Testis (tissue), 3 donors: ENCODE data around the gene MYO1D. TPM values are rescaled to one million over a fixed set of nuclear protein-coding genes. Genes with fewer than 3 reads are reported as not detected.

Experiments used
- DNase-seq: peaks from one replicate; pipeline ENCODE4 v3.0.0-alpha.2; 2019
- H3K27ac ChIP-seq, 2 donors: fragments of 200-600 bp; sonication (generic); one replicate each; pipeline ENCODE4 v1.5.1; 2019
- H3K27me3 ChIP-seq: fragments of 200-600 bp; sonication (generic); one replicate; pipeline ENCODE4 v1.5.1; 2019
- H3K36me3 ChIP-seq: fragments of 200-600 bp; sonication (generic); one replicate; pipeline ENCODE4 v1.5.1; 2017; ENCODE audit warnings: low read depth; ENCODE audit errors: missing control alignments
- H3K4me1 ChIP-seq: fragments of 200-600 bp; sonication (generic); one replicate; pipeline ENCODE4 v1.5.1; 2019
- H3K4me3 ChIP-seq, 2 donors: fragments of 200-600 bp; sonication (generic); one replicate each; pipeline ENCODE4 v1.5.1; 2017 to 2019
- H3K9me3 ChIP-seq: fragments of 200-600 bp; sonication (generic); one replicate; pipeline ENCODE4 v1.5.1; 2017
- POLR2A ChIP-seq: fragments of 450-650 bp; IDR thresholded peaks from one replicate; pipeline ENCODE4 v1.6.1; 2017; ENCODE audit warnings: antibody characterized with exemption, mild to moderate bottlenecking, moderate library complexity
- WGBS, 2 donors: methylation state at CpG; one replicate each; pipeline ENCODE4 v1.1.5; 2018; 5-methylcytosine and 5-hydroxymethylcytosine counted together
- intact Hi-C: fragments of 100-400 bp; cut with DNase I; formaldehyde crosslinking; loops from one replicate; pipeline ENCODE4 v1.15.1; 2023; ENCODE audit warnings: low total_unique reads
- polyA plus RNA-seq: library from polyadenylated mRNA; stranded (reverse); fragments of 350-450 nt; fragmentation: Illumina TruSeq; extraction: RNeasy Lipid Tissue Mini Kit (QIAGEN cat#74804); gene quantifications from one replicate; pipeline ENCODE4 v1.2.3, GENCODE V29; 2014; ENCODE audit warnings: low read depth, low replicate concordance; ENCODE audit not compliant: insufficient read depth
- total RNA-seq, 2 donors: library from RNA; depleted of rRNA; stranded (reverse); fragments of >200 nt; gene quantifications; one replicate each; pipeline ENCODE4 v1.2.3, GENCODE V29; 2016
- TF ChIP-seq, protein P1 (sequence below), 3 experiments: fragments of 450-650 bp in 2 of 3; fragments of 200-600 bp in 1 of 3; sonication (generic) in 1 of 3; IDR thresholded peaks; one replicate each; pipeline ENCODE4 v1.5.1; 2016 to 2019; ENCODE audit warnings: antibody characterized with exemption in 3 of 3, mild to moderate bottlenecking in 2 of 3, moderate library complexity in 1 of 3

The MYO1D gene
- total and polyA plus RNA-seq, 3 donors from 2014 or later: 29.5 to 34.1 (median 33.6) TPM

DNA sequence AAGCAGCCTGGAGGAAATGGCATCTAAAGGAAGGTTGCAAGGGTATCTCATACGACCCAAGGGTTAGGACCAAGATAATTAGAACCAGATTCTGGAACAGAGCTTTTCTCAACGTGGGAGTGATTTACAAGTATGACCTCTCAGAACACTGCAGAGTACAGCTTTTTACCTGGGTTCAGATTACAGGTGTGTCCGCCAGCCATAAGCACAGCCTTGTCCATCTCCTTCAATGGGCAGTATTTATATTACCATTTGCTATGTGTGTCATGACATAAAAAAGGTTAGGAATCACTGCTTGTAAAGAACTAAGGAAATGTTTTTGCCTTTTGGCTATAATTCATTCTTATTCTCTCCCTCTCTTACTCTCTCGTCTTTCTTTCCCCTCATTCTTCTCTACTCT lies 36.7 kb downstream of the MYO1D start:
- Histone ChIP-seq H3K9me3 (no peaks in the 10 kb centered on the region), H3K4me1 (no peaks in the 10 kb centered on the region), H3K27me3 (no peaks in the 10 kb centered on the region), H3K36me3 (no peaks in the 10 kb centered on the region), H3K4me3 (no peak overlapping the region), H3K27ac (no peak overlapping the region)
- DNase-seq: no peak
- intact Hi-C loops: no loop called here
- 69 to 79% methylated on average over 4 of the region's 4 CpGs for WGBS, 2 donors
- TF ChIP-seq POLR2A: no peak
- TF ChIP-seq, protein P1, sequence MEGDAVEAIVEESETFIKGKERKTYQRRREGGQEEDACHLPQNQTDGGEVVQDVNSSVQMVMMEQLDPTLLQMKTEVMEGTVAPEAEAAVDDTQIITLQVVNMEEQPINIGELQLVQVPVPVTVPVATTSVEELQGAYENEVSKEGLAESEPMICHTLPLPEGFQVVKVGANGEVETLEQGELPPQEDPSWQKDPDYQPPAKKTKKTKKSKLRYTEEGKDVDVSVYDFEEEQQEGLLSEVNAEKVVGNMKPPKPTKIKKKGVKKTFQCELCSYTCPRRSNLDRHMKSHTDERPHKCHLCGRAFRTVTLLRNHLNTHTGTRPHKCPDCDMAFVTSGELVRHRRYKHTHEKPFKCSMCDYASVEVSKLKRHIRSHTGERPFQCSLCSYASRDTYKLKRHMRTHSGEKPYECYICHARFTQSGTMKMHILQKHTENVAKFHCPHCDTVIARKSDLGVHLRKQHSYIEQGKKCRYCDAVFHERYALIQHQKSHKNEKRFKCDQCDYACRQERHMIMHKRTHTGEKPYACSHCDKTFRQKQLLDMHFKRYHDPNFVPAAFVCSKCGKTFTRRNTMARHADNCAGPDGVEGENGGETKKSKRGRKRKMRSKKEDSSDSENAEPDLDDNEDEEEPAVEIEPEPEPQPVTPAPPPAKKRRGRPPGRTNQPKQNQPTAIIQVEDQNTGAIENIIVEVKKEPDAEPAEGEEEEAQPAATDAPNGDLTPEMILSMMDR (IDR thresholded peaks at IDR 0.05): no peak

DNA sequence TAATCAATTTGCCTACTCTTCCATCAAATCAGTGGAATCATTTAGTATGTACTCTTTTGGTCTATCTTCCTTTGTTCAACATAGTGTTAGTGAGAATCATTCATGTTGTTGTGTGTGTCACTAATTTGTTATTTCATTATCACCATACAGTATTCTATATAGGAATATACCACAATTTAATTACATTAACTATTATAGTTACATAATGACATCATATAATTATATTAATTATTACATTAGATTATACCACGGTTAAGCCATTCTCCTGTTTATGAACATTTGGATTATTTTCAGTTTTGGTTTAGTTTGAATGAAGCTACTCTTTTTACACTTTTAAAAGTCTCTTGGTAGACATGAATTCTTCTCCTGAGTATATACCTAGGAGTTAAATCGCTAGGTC lies 40.4 kb downstream of the MYO1D start:
- WGBS, 2 donors: 90 to 96% methylated on average over 2 of the region's 2 CpGs

DNA sequence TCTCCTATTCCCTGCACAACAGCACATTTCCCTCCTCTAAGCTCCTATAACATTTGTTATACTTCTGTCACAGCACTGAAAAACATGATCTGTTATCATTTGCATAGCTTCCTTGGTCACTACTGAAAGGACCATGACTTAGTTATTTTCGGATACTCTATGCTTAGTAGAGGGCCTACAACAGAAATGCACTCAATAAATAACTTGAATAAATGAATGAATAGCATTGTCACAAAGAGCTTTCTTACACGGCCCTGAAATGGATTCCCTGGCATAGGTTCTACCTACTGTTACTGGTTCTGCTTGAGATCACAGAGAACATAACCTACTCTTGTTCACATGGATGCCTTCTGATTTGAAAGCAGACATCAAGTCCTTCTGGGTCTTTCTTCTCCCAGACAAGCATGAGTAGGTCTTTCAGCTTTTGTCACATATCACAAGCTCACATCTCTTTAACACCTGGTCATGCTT lies 41.6 kb downstream of the MYO1D start:
- Histone ChIP-seq H3K27me3 (no peaks in the 10 kb centered on the region), H3K9me3 (no peaks in the 10 kb centered on the region), H3K27ac (no peak overlapping the region), H3K4me1 (no peaks in the 10 kb centered on the region), H3K4me3 (no peak overlapping the region), H3K36me3 (no peaks in the 10 kb centered on the region)
- intact Hi-C loops: no loop called here
- WGBS, 2 donors: 90% methylated on average over 2 of the region's 2 CpGs
- TF ChIP-seq, protein P1 (IDR thresholded peaks at IDR 0.05): no peak
- no peak for TF ChIP-seq POLR2A
- no peak for DNase-seq

More for the DNA sequence above, 40.4 kb downstream of the MYO1D start:
- Histone ChIP-seq H3K4me1 (no peaks in the 10 kb centered on the region), H3K4me3 (no peak overlapping the region), H3K27me3 (no peaks in the 10 kb centered on the region), H3K36me3 (no peaks in the 10 kb centered on the region), H3K27ac (no peak overlapping the region), H3K9me3 (no peaks in the 10 kb centered on the region)
- intact Hi-C loops: no loop called here
- TF ChIP-seq, protein P1 (IDR thresholded peaks at IDR 0.05): no peak
- TF ChIP-seq POLR2A: no peak
- DNase-seq: no peak

DNA sequence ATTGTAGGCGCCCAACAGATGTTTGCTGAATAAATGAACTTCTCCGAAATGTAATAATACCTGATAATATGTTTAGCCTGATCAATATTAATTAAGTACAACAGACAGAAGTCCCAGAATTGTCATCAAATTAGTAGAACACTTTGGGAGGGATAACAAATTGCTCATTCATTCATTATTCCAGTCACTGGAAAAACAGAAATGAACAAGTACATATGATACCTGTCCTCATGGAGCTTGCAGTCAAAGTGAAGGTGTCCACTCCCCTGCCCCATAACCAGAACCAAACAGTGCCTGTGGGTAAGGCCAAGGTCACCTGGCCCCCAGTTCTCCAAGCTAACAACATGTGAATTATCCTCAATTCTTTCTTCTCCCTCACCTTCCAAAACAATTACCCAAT lies 42.8 kb downstream of the MYO1D start:
- no peak for TF ChIP-seq POLR2A
- TF ChIP-seq, protein P1 (IDR thresholded peaks at IDR 0.05): no peak
- WGBS, 2 donors: 96 to 99% methylated on average over 2 of the region's 2 CpGs
- no peaks in the 10 kb centered on the region for H3K36me3 ChIP-seq
- intact Hi-C loops: no loop called here
- H3K9me3 ChIP-seq: no peaks in the 10 kb centered on the region
- no peak for DNase-seq
- no peak overlapping the region for H3K27ac ChIP-seq
- H3K4me3 ChIP-seq: no peak overlapping the region
- H3K4me1 ChIP-seq: no peaks in the 10 kb centered on the region
- H3K27me3 ChIP-seq: no peaks in the 10 kb centered on the region

DNA sequence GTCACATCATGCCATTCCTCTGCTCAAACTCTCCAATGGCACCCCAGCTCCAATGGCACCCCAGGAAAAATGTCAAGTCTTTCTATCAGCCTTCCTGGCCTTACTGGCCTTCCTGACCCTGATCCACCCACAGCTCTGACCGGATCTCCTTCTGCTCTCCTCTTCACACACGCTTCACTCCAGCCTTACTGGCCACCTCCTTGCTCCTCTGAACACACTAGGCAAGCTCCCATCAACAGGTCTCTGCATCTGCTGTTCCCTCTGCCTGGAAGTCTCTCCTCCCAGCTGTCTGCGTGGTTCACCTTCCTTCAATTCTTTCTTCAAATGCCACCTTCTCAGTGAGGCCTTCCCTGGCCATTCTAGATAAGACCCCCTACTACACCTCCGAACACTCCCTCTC lies 43.4 kb downstream of the MYO1D start:
- WGBS, 2 donors: 87 to 90% methylated on average over 4 of the region's 4 CpGs

More for the DNA sequence above, 43.4 kb downstream of the MYO1D start:
- DNase-seq: no peak
- no peak overlapping the region for H3K4me3 ChIP-seq
- H3K27ac ChIP-seq: no peak overlapping the region
- intact Hi-C loops: no loop called here
- TF ChIP-seq, protein P1 (IDR thresholded peaks at IDR 0.05): no peak
- TF ChIP-seq POLR2A: no peak
- H3K4me1 ChIP-seq: no peaks in the 10 kb centered on the region
- no peaks in the 10 kb centered on the region for H3K9me3 ChIP-seq
- no peaks in the 10 kb centered on the region for H3K36me3 ChIP-seq
- no peaks in the 10 kb centered on the region for H3K27me3 ChIP-seq
